Measurements from ENCODE around the gene MLLT10.

The MLLT10 gene

GRCh38 chr10:21533467-21534279 lies at the start of gene MLLT10:
TSS of gene MLLT10 (plus strand) at chr10:21534232. CDS start at chr10:21534645, 413 bp downstream.
- peaks cover 4% of the 10 kb centered on the region for H3K36me3 Mint-ChIP-seq
- H3K27me3 Mint-ChIP-seq = no peaks in the 10 kb centered on the region
- H3K4me1 Mint-ChIP-seq (ENCODE audit: low read depth) = peaks cover 18% of the 10 kb centered on the region
- peak within 1 kb of the TSS; percentile 94 for H3K27ac Mint-ChIP-seq
- no peaks in the 10 kb centered on the region for H3K9me3 Mint-ChIP-seq (ENCODE audit: low read depth)
- H3K4me3 Mint-ChIP-seq = peak within 1 kb of the TSS; percentile 89

GRCh38 chr10:21487416-21488180 lies 46.4 kb upstream of the MLLT10 start:
- H3K27ac Mint-ChIP-seq = no peak overlapping the region
- no peaks in the 10 kb centered on the region for H3K36me3 Mint-ChIP-seq
- H3K9me3 Mint-ChIP-seq (ENCODE audit: low read depth) = no peaks in the 10 kb centered on the region
- no peak overlapping the region for H3K4me3 Mint-ChIP-seq
- no peaks in the 10 kb centered on the region for H3K4me1 Mint-ChIP-seq (ENCODE audit: low read depth)
- H3K27me3 Mint-ChIP-seq = peaks cover 20% of the 10 kb centered on the region

- H3K4me3 Mint-ChIP-seq = no peak overlapping the region
- H3K4me1 Mint-ChIP-seq (ENCODE audit: low read depth) = no peaks in the 10 kb centered on the region
- H3K27me3 Mint-ChIP-seq = peaks cover 22% of the 10 kb centered on the region
- H3K9me3 Mint-ChIP-seq (ENCODE audit: low read depth) = no peaks in the 10 kb centered on the region
- no peaks in the 10 kb centered on the region for H3K36me3 Mint-ChIP-seq
- H3K27ac Mint-ChIP-seq = no peak overlapping the region
These were observed 45.6 kb upstream of the MLLT10 start for GRCh38 chr10:21488246-21488956.

- Mint-ChIP-seq H3K4me1 (ENCODE audit: low read depth) (peaks cover 4% of the 10 kb centered on the region), H3K36me3 (peaks cover 2% of the 10 kb centered on the region), H3K9me3 (ENCODE audit: low read depth) (no peaks in the 10 kb centered on the region), H3K27ac (no peak overlapping the region), H3K4me3 (no peak overlapping the region), H3K27me3 (peaks cover 21% of the 10 kb centered on the region)
These were observed 45.0 kb upstream of the MLLT10 start for GRCh38 chr10:21488957-21489446.

- Mint-ChIP-seq H3K4me3 (no peak overlapping the region), H3K4me1 (ENCODE audit: low read depth) (peaks cover 9% of the 10 kb centered on the region), H3K36me3 (peaks cover 2% of the 10 kb centered on the region), H3K27ac (no peak overlapping the region), H3K9me3 (ENCODE audit: low read depth) (no peaks in the 10 kb centered on the region), H3K27me3 (peaks cover 26% of the 10 kb centered on the region)
These were observed 43.9 kb upstream of the MLLT10 start for GRCh38 chr10:21490028-21490710.

GRCh38 chr10:21490711-21491105 lies 43.3 kb upstream of the MLLT10 start:
- H3K9me3 Mint-ChIP-seq (ENCODE audit: low read depth) = no peaks in the 10 kb centered on the region
- H3K4me1 Mint-ChIP-seq (ENCODE audit: low read depth) = peaks cover 13% of the 10 kb centered on the region
- H3K27ac Mint-ChIP-seq = no peak overlapping the region
- no peak overlapping the region for H3K4me3 Mint-ChIP-seq
- H3K27me3 Mint-ChIP-seq = peaks cover 31% of the 10 kb centered on the region
- H3K36me3 Mint-ChIP-seq = peaks cover 2% of the 10 kb centered on the region

- H3K36me3 Mint-ChIP-seq = peaks cover 2% of the 10 kb centered on the region
- H3K4me3 Mint-ChIP-seq = no peak overlapping the region
- H3K27ac Mint-ChIP-seq = no peak overlapping the region
- peaks cover 16% of the 10 kb centered on the region for H3K4me1 Mint-ChIP-seq (ENCODE audit: low read depth)
- peaks cover 31% of the 10 kb centered on the region for H3K27me3 Mint-ChIP-seq
- no peaks in the 10 kb centered on the region for H3K9me3 Mint-ChIP-seq (ENCODE audit: low read depth)
These were observed 41.6 kb upstream of the MLLT10 start for GRCh38 chr10:21492421-21492820.

GRCh38 chr10:21493784-21494183 lies 40.2 kb upstream of the MLLT10 start:
- H3K4me3 Mint-ChIP-seq = peak overlapping the region; percentile 83
- H3K9me3 Mint-ChIP-seq (ENCODE audit: low read depth) = no peaks in the 10 kb centered on the region
- H3K27ac Mint-ChIP-seq = no peak overlapping the region
- peaks cover 21% of the 10 kb centered on the region for H3K4me1 Mint-ChIP-seq (ENCODE audit: low read depth)
- peaks cover 40% of the 10 kb centered on the region for H3K27me3 Mint-ChIP-seq
- H3K36me3 Mint-ChIP-seq = peaks cover 2% of the 10 kb centered on the region

- H3K27ac Mint-ChIP-seq = no peak overlapping the region
- peak overlapping the region; percentile 85 for H3K4me3 Mint-ChIP-seq
- H3K9me3 Mint-ChIP-seq (ENCODE audit: low read depth) = no peaks in the 10 kb centered on the region
- H3K27me3 Mint-ChIP-seq = peaks cover 45% of the 10 kb centered on the region
- peaks cover 2% of the 10 kb centered on the region for H3K36me3 Mint-ChIP-seq
- H3K4me1 Mint-ChIP-seq (ENCODE audit: low read depth) = peaks cover 24% of the 10 kb centered on the region
These were observed 39.6 kb upstream of the MLLT10 start for GRCh38 chr10:21494191-21495001.

GRCh38 chr10:21495002-21495751 lies 38.9 kb upstream of the MLLT10 start:
- H3K27ac Mint-ChIP-seq = no peak overlapping the region
- peaks cover 2% of the 10 kb centered on the region for H3K36me3 Mint-ChIP-seq
- H3K9me3 Mint-ChIP-seq (ENCODE audit: low read depth) = no peaks in the 10 kb centered on the region
- H3K4me1 Mint-ChIP-seq (ENCODE audit: low read depth) = peaks cover 26% of the 10 kb centered on the region
- H3K27me3 Mint-ChIP-seq = peaks cover 46% of the 10 kb centered on the region
- peak overlapping the region; percentile 85 for H3K4me3 Mint-ChIP-seq

GRCh38 chr10:21495752-21496342 lies 38.2 kb upstream of the MLLT10 start:
- H3K4me1 Mint-ChIP-seq (ENCODE audit: low read depth) = peaks cover 26% of the 10 kb centered on the region
- peak overlapping the region; percentile 85 for H3K4me3 Mint-ChIP-seq
- no peaks in the 10 kb centered on the region for H3K9me3 Mint-ChIP-seq (ENCODE audit: low read depth)
- peaks cover 47% of the 10 kb centered on the region for H3K27me3 Mint-ChIP-seq
- peaks cover 2% of the 10 kb centered on the region for H3K36me3 Mint-ChIP-seq
- no peak overlapping the region for H3K27ac Mint-ChIP-seq

GRCh38 chr10:21496343-21497176 lies 37.5 kb upstream of the MLLT10 start:
- H3K9me3 Mint-ChIP-seq (ENCODE audit: low read depth) = no peaks in the 10 kb centered on the region
- peak overlapping the region; percentile 78 for H3K4me3 Mint-ChIP-seq
- H3K27ac Mint-ChIP-seq = no peak overlapping the region
- H3K4me1 Mint-ChIP-seq (ENCODE audit: low read depth) = peaks cover 26% of the 10 kb centered on the region
- peaks cover 46% of the 10 kb centered on the region for H3K27me3 Mint-ChIP-seq
- peaks cover 2% of the 10 kb centered on the region for H3K36me3 Mint-ChIP-seq

All from activated naive CD8-positive, alpha-beta T cell (primary cell).